GM12891 (cell line): ENCODE data around the gene ILF3.

Experiments
- PAX5 ChIP-seq: IDR thresholded peaks from 2 replicates; pipeline ENCODE4 v1.6.1; 2011; ENCODE audit warnings: low read length, moderate library complexity, mild to moderate bottlenecking; ENCODE audit not compliant: insufficient read depth, severe bottlenecking
- POLR2A ChIP-seq: IDR thresholded peaks from 2 replicates; pipeline ENCODE4 v1.6.1; 2011; ENCODE audit warnings: low read depth, low read length, control low read depth
- POLR2AphosphoS5 ChIP-seq: IDR thresholded peaks from 2 replicates; pipeline ENCODE4 v1.6.1; 2011; ENCODE audit warnings: low read depth, low read length, control low read depth
- POU2F2 ChIP-seq: IDR thresholded peaks from 2 replicates; pipeline ENCODE4 v1.6.1; 2011; ENCODE audit warnings: low read depth, mild to moderate bottlenecking, control low read depth, low read length, moderate library complexity
- SPI1 ChIP-seq: IDR thresholded peaks from 2 replicates; pipeline ENCODE4 v1.6.1; 2011; ENCODE audit warnings: low read depth, low read length, control low read depth
- TAF1 ChIP-seq: IDR thresholded peaks from 2 replicates; pipeline ENCODE4 v1.6.1; 2011; ENCODE audit warnings: low read depth, low read length, control low read depth

- no peak for TF ChIP-seq SPI1
- TF ChIP-seq POLR2A = peak; percentile 30; the same call in 1 of the 2 replicates
- TF ChIP-seq TAF1 = no peak
- peak; percentile 58 for TF ChIP-seq POLR2AphosphoS5
- no peak for TF ChIP-seq POU2F2
- TF ChIP-seq PAX5 = no peak
Observed at GRCh38 chr19:10688545-10689280, 34.6 kb downstream of the ILF3 start.
